ENCODE data around the gene GCNT4.

The GCNT4 gene

DNA sequence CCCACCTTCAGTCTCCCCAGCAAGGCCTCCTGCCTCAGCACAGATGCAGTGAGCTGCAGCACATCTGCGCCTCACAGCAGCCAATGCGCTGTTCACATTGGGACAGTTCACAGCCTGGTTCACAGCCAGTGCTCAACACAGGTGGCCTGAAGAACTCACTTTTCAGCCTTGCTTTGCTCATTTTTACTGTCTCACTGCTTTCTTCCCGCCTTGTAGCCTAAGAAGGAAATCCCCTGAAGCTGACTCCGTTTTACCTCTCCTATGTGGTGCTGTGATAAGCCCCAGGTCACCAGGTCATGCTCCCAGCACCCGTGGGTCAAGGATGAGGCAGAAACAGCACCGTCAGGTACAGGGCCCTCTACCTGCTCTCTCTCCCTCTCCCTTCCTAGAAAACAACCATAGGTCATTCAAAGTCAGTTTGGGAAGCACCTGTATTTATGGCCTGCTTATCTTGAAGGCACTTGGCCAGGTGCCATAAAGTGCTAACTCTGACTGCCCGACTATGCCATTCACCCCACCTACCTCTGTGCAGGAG is 1.1 kb downstream of the GCNT4 start:
- DNase-seq (ENCODE audit: low read depth in 2 of 2): peak in 1 of 2 donors; percentile 3

DNA sequence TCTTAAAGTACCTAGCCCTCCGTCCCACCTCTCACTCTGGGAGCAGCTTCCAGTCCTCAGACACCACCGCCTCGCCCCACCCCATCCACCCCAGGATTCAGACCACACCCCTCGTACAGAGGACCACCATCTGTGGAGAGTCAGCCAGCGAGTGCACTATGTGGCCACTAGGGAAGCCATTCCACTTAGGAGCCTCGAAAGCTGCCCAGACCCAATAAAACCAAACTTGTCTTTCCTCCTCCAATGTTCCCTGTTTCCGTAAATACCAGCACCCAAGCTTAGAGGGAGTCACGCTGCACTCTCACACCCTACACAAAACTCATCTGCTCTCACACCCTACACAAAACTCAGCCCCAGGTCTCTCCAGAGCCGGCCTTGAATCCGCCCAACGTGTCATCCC is 1.9 kb downstream of the GCNT4 start:
- TF ChIP-seq, protein P1, sequence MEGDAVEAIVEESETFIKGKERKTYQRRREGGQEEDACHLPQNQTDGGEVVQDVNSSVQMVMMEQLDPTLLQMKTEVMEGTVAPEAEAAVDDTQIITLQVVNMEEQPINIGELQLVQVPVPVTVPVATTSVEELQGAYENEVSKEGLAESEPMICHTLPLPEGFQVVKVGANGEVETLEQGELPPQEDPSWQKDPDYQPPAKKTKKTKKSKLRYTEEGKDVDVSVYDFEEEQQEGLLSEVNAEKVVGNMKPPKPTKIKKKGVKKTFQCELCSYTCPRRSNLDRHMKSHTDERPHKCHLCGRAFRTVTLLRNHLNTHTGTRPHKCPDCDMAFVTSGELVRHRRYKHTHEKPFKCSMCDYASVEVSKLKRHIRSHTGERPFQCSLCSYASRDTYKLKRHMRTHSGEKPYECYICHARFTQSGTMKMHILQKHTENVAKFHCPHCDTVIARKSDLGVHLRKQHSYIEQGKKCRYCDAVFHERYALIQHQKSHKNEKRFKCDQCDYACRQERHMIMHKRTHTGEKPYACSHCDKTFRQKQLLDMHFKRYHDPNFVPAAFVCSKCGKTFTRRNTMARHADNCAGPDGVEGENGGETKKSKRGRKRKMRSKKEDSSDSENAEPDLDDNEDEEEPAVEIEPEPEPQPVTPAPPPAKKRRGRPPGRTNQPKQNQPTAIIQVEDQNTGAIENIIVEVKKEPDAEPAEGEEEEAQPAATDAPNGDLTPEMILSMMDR (IDR thresholded peaks at IDR 0.05; ENCODE audit: low read depth, low read length): peak; percentile 43
- no peak overlapping the region for H3K4me3 ChIP-seq (replicated peaks in 1 of 2; ENCODE audit: low read depth in 2 of 2, low read length in 2 of 2)
- peak; percentile 31 to 35 for DNase-seq (ENCODE audit: low read depth in 2 of 2)

More for the DNA sequence above, 1.1 kb downstream of the GCNT4 start:
- TF ChIP-seq, protein P1 (IDR thresholded peaks at IDR 0.05; ENCODE audit: low read depth, low read length): no peak
- no peak overlapping the region for H3K4me3 ChIP-seq (replicated peaks in 1 of 2; ENCODE audit: low read depth in 2 of 2, low read length in 2 of 2)

DNA sequence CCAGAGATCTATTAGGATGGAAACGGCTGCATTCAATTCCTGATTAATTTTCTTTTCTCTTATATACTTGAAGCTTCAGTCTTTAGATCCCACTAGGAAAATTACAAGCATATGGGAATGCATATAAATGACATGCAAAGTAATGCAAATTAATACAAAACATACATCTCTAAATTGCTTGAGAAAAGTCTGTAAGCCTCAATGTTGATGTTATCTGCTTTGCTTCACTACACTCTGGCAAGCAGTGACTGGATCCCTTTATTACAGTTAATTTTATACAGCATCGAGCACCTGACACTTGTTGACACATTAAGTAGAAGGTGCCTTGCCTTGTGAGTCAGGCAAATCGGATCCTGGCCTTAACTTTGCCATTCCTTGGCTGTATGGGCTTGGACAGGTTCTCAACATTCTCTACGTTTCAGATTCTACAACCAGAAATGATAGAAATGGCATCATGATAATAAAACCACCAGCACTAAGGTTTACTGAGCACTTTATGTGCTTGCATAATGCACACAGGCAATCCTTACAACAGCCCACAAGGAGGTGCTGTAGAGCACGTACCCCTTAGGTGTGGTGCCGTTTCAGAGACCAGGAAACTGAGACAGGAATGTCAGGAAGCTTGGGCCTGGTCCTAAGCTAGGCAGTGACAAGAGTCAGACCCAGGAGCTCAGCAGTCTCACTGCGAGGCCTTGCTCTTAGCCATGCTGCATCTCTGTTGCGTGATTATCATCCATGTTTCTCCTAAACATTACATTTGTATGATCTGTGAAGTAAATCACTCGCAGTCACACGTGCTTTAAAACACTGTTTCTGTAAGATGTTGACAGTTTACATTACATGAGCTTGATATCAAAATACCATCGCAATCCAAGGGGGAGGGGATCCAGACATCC is 2.7 kb downstream of the GCNT4 start:
- DNase-seq (ENCODE audit: low read depth in 2 of 2): peak; percentile 66 to 75
- TF ChIP-seq, protein P1 (IDR thresholded peaks at IDR 0.05; ENCODE audit: low read depth, low read length): peak; percentile 91
- no peak overlapping the region for H3K4me3 ChIP-seq (replicated peaks in 1 of 2; ENCODE audit: low read depth in 2 of 2, low read length in 2 of 2)

DNA sequence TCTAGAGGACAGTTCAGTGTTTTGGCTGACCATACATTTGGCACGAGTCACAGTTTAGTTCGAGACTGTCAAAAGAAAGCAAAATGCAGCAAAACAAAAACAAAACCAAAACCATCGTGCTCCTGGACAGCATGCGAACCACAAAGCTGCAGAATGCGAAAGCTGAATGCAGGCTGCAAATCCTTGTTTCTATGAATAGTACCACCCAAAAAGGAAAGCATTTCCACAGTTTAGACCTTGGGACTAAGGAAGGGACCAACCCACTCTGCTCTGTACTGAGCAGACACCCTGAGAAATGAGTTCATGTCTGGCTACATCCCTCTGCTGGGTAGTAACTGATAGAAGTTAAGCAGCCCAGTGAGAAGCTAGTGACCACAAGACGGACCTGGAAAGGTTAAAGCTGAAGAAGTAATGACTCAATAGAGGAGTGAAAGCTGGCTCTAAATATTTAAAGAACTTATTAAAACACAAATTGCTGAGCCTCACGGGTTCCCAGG is 3.9 kb downstream of the GCNT4 start:
- TF ChIP-seq, protein P1 (IDR thresholded peaks at IDR 0.05; ENCODE audit: low read depth, low read length): no peak
- peak in 1 of 2 donors; percentile 23 for DNase-seq (ENCODE audit: low read depth in 2 of 2)
- no peak overlapping the region for H3K4me3 ChIP-seq (replicated peaks in 1 of 2; ENCODE audit: low read depth in 2 of 2, low read length in 2 of 2)

DNA sequence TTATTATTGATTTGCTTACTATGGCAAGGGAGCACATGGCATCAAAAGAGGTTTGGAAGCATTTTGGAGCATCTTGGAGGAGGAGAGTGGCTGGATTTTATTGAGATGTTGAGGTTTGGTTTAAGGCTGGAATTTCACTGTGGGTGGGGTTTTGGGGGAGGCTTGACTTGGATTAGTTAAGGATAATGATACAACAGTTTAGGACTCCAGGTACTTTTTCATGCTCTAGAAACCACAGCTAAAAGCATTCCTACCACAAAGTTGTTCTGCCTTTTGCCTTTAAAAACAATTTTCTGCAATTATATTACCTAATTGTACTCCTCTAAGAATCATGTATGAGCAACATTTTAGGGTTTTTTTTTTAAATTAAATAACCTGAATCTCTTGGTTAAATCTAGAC is 5.0 kb downstream of the GCNT4 start:
- TF ChIP-seq, protein P1 (IDR thresholded peaks at IDR 0.05; ENCODE audit: low read depth, low read length): no peak
- H3K4me3 ChIP-seq (replicated peaks in 1 of 2; ENCODE audit: low read depth in 2 of 2, low read length in 2 of 2): no peak overlapping the region
- no peak for DNase-seq (ENCODE audit: low read depth in 2 of 2)

DNA sequence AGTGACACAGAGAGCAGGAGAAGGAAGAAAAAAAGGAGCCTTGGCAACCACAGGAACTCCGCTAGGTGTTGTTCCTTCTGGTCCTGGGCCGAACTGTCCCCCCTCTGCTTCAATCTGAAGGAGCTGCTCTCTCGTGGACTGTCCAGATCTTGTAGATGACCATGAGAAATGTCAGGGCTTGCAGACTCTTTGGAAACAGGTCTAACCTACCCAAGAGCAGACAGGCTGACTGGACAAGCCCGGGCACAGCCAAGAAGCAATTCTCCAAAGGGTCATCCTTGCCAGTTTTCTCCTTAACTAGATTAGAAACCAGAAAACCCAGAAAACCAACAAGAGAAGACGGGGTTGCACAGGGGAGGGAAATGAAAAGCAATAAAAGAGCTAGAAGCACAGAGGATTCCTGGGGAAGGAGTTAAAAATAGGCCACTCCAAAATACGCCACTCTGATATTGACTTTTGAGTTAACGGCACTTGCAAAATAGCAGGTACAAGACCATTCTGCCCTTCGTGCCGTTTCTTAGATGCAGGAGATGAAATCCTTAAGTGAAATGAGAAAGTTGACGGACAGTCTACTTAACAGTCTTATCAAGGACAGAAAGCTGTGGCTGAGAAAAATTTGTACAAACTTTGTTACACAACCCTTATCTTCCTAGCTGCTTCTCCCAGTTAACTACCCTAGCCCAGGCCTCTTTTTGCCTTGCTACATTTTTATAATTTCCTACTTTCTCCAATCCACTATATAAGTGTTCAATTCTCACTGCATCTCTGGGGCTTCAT is 5.8 kb downstream of the GCNT4 start:
- TF ChIP-seq, protein P1 (IDR thresholded peaks at IDR 0.05; ENCODE audit: low read depth, low read length): no peak
- peak in 1 of 2 donors; percentile 24 for DNase-seq (ENCODE audit: low read depth in 2 of 2)
- H3K4me3 ChIP-seq (replicated peaks in 1 of 2; ENCODE audit: low read depth in 2 of 2, low read length in 2 of 2): no peak overlapping the region

Data from cardiac fibroblast (primary cell).